Heart left ventricle (tissue), 16 donors: ENCODE data around the gene APOBEC2. TPM values are rescaled to one million over a fixed set of nuclear protein-coding genes. Genes with fewer than 3 reads are reported as not detected.

Source experiments
- ATAC-seq, 4 donors: fragments of 200-7000 bp; cut with Tn5 transposase; one replicate each; pipeline ENCODE4 v1.9.1; 2020 to 2022; ENCODE audit warnings: moderate library complexity in 4 of 4, mild to moderate bottlenecking in 3 of 4, moderate number of reproducible peaks in 1 of 4
- DNase-seq, 5 donors: peaks; one replicate each; pipeline ENCODE4 v3.0.0-alpha.2; 2020
- H3K27ac ChIP-seq, 12 donors: fragments of 200-600 bp; sonication (generic) in 4 of 12; one replicate each; pipeline versions ENCODE4 v1.5.0 to v1.8.0; 2016 to 2022; ENCODE audit warnings: mild to moderate bottlenecking in 2 of 12
- H3K27me3 ChIP-seq, 9 donors: fragments of 200-600 bp; sonication (generic) in 2 of 9; one replicate each; pipeline versions ENCODE4 v1.5.1 to v1.8.0; 2016 to 2022; ENCODE audit warnings: mild to moderate bottlenecking in 3 of 9
- H3K36me3 ChIP-seq, 9 donors: fragments of 200-600 bp; sonication (generic) in 2 of 9; one replicate each; pipeline versions ENCODE4 v1.5.0 to v1.8.0; 2018 to 2022; ENCODE audit warnings: mild to moderate bottlenecking in 2 of 9
- H3K4me1 ChIP-seq, 12 donors: fragments of 200-600 bp; sonication (generic) in 4 of 12; one replicate each; pipeline versions ENCODE4 v1.5.0 to v1.8.0; 2016 to 2022; ENCODE audit warnings: mild to moderate bottlenecking in 3 of 12
- H3K4me3 ChIP-seq, 12 donors: fragments of 200-600 bp; sonication (generic) in 4 of 12; one replicate each; pipeline versions ENCODE4 v1.5.0 to v1.8.0; 2017 to 2022; ENCODE audit warnings: mild to moderate bottlenecking in 9 of 12, moderate library complexity in 4 of 12
- H3K9me3 ChIP-seq, 12 donors: fragments of 200-600 bp; sonication (generic) in 4 of 12; one replicate each; pipeline versions ENCODE4 v1.5.0 to v1.8.0; 2016 to 2022; ENCODE audit warnings: mild to moderate bottlenecking in 1 of 12
- POLR2A ChIP-seq, 2 donors: fragments of 450-650 bp; IDR thresholded peaks; one replicate each; pipeline ENCODE4 v1.6.1; 2017; ENCODE audit warnings: antibody characterized with exemption in 2 of 2, mild to moderate bottlenecking in 2 of 2, moderate library complexity in 2 of 2
- WGBS, 4 donors: extraction: QIAGEN DNeasy Blood & Tissue Kit in 2 of 4; methylation state at CpG; one replicate each; pipeline versions ENCODE4 v1.1.5 to v1.1.7; 2013 to 2018; 5-methylcytosine and 5-hydroxymethylcytosine counted together
- intact Hi-C, 10 donors: fragments of 100-400 bp; cut with DNase I; formaldehyde crosslinking; loops; one replicate each; pipeline versions ENCODE4 v1.11.1 to v1.14.2; 2022
- polyA plus RNA-seq, 2 donors: library from polyadenylated mRNA; stranded (reverse); fragments of 200-250 nt; gene quantifications; one replicate each; pipeline ENCODE4 v1.2.3, GENCODE V29; 2013
- total RNA-seq, 9 donors: library from RNA; depleted of rRNA in 2 of 9; stranded (reverse); fragments of >200 nt in 2 of 9; fragmentation: NEBNext Ultra II Directional in 3 of 9; extraction: Animal tissue kit (Norgen Biotek cat#: 25700) in 3 of 9; gene quantifications; one replicate each; pipeline versions ENCODE4 v1.1.0 to v1.2.4, GENCODE V29; 2016 to 2023
- TF ChIP-seq, protein P1 (sequence below), 12 donors: fragments of 200-600 bp; sonication (generic) in 4 of 12; IDR thresholded peaks; one replicate each; pipeline versions ENCODE4 v1.5.0 to v1.8.0; 2018 to 2022; ENCODE audit warnings: antibody characterized with exemption in 12 of 12, mild to moderate bottlenecking in 5 of 12
- donor health status: ischemic (EF 13 %, LVEDD 7.1; RV severe dilation, severe dysfunction).
- donor health status: healthy with polysubstance abuse.
- donor health status: DM: no; HTN: yes; CAD: no.
- donor health status: DM: no; HTN: no; CAD: no.
- donor health status: ischemic (EF 25% LVEDD 6.9; RV normal size, moderate dysfunction).
- donor health status: ischemic (EF 25% LVEDD 5.7; RV mildly dilated, moderate dysfunction).
- donor health status: healthy.
- donor health status: DM: yes; HTN: yes; CAD: no.
- donor health status: ischemic (EF 35%, LVEDD 5.7; RV mildly dilated, moderate dysfunction).
- donor health status: nonischemic (EF 11% LVEDD 7.7; RV severe dilation, severe dysfunction).
- donor health status: DM: yes; HTN: yes; CAD: no.
- donor health status: PGD.
- donor health status: ischemic (EF 29% LVEDD 5.4; RV normal size, mild dysfunction).
- donor health status: nonischemic (EF 23%, LVEDD 6.1; RV moderate dilation, normal function).

Gene APOBEC2
- total and polyA plus RNA-seq, 11 donors = 72.3 to 524 (median 237) TPM

DNA sequence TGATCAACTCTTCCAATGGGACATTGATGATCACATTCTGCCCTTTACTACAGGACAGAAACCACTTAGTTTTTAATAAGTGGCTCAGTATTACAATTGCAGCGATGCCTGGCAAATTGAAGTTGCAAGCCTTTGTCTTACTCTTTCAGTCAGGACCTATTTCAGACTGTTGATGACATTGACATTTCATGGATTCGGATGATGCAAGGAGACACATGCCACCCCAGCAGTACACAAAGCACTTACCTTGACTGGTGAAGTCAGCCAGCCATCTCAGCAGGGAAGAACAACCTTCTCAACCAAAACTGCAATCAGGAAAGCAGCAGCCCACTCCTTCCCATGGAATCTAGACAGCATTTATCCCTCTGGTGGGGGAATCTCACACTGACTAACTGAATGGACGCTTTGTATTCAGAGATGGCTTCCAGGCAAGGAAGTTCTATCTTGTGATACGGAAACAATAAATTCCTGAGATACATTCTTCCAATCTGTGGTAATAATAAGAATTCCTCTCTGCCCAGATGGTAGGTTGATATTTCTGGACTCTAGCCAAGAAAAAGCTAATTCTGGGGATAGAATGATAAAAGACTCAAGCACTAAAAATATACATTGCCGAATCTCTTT, 44.6 kb downstream of the APOBEC2 start:
- Histone ChIP-seq H3K9me3 (no peaks in the 10 kb centered on the region), H3K27ac (peak overlapping the region in 1 of 12 donors; percentile 7), H3K36me3 (peaks cover 2 to 92% (median 84%) of the 10 kb centered on the region in 9 donors), H3K4me3 (no peak overlapping the region), H3K4me1 (peaks cover 0 to 19% (median 6%) of the 10 kb centered on the region in 12 donors), H3K27me3 (no peaks in the 10 kb centered on the region)
- WGBS, 4 donors = 67 to 72% (median 71%) methylated on average over 5 of the region's 5 CpGs
- TF ChIP-seq, protein P1, sequence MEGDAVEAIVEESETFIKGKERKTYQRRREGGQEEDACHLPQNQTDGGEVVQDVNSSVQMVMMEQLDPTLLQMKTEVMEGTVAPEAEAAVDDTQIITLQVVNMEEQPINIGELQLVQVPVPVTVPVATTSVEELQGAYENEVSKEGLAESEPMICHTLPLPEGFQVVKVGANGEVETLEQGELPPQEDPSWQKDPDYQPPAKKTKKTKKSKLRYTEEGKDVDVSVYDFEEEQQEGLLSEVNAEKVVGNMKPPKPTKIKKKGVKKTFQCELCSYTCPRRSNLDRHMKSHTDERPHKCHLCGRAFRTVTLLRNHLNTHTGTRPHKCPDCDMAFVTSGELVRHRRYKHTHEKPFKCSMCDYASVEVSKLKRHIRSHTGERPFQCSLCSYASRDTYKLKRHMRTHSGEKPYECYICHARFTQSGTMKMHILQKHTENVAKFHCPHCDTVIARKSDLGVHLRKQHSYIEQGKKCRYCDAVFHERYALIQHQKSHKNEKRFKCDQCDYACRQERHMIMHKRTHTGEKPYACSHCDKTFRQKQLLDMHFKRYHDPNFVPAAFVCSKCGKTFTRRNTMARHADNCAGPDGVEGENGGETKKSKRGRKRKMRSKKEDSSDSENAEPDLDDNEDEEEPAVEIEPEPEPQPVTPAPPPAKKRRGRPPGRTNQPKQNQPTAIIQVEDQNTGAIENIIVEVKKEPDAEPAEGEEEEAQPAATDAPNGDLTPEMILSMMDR (IDR thresholded peaks at IDR 0.05) = no peak
- TF ChIP-seq POLR2A (IDR thresholded peaks at IDR 0.05) = no peak
- ATAC-seq (no peak), DNase-seq (no peak)
- intact Hi-C loops = loop anchor here in 2 of 10 donors (5.0 to 10.0 kb wide), 2 partner anchors 217 to 220 kb away; no protein-coding TSS in a partner anchor

DNA sequence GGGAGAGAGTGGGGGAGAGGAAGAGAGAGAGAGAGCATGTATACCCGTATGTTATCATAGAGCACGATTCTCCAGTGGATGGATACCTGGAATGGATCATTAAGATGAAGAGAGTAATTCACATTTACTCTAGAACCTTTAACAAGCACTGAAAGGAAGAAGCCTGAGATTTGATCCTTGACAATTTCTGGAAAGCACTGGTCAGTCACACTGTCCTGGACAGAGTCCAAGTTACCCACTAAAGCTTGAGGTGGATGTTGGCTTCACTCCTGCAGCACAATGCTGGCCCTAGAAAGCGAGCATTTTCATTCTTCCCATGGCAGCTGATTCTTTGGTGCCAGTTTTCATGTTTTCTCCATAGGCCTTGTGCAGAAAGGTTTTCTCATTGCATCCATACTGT, 45.4 kb downstream of the APOBEC2 start:
- peak in 1 of 4 donors; percentile 29 for ATAC-seq
- peak overlapping the region in 1 of 12 donors; percentile 7 for H3K27ac ChIP-seq

DNA sequence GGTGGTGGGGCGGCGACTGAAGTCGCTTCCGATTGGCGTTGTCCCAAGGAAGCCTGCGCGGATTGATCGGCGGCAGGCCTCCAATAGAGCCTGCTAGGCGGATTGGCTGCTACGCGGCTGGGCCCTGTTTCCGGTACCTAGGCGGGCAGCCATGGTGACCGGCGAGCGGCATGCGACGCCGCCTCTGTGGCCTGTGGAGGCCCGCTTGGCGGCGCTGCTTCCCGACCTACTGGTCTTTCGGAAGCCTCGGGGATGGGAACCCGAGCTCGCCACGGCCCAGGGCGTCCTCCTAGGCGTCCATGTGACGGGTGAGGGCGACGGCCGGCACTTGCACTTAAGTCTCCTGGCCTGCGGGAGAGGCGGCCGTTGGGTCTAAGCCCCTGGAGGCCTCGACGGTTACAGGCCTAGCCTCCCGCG, 47.9 kb downstream of the APOBEC2 start:
- WGBS, 4 donors = 67 to 84% (median 77%) methylated on average over 19 to 42 of the region's 42 CpGs
- DNase-seq = peak in 3 of 5 donors; percentile 7 to 51 (median 24)
- peaks cover 0 to 59% (median 51%) of the 10 kb centered on the region in 9 donors for H3K36me3 ChIP-seq

More for the DNA sequence above, 45.4 kb downstream of the APOBEC2 start:
- TF ChIP-seq, protein P1 (IDR thresholded peaks at IDR 0.05) = no peak
- TF ChIP-seq POLR2A (IDR thresholded peaks at IDR 0.05) = no peak
- Histone ChIP-seq H3K27me3 (no peaks in the 10 kb centered on the region), H3K9me3 (no peaks in the 10 kb centered on the region), H3K4me3 (no peak overlapping the region), H3K36me3 (peaks cover 0 to 84% (median 76%) of the 10 kb centered on the region in 9 donors), H3K4me1 (peaks cover 0 to 19% (median 6%) of the 10 kb centered on the region in 12 donors)
- intact Hi-C loops = loop anchor here in 2 of 10 donors (5.0 to 10.0 kb wide), 2 partner anchors 216 to 219 kb away; no protein-coding TSS in a partner anchor
- no peak for DNase-seq
- WGBS, 4 donors = 30 to 51% (median 39%) methylated on average over 3 of the region's 3 CpGs

DNA sequence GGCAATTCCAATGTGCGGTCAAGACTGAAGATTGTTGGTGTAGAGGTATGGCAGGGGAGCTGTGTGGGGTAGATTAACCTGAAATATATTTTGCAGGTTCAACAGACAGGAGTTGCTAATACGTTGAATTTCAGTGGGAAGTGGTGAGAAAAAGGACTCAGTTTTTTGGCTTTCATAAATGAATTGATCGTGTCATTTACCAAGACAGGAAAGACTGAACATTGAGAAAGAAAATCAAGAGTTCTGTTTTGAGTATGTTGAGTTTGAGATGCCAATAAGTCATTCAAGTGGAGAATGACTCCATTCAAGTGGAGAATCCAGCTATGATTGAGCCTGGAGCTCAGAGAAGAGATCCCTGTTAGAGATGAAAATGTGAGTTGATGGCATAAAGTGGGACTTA, 50.8 kb downstream of the APOBEC2 start:
- Histone ChIP-seq H3K36me3 (peaks cover 0 to 31% (median 21%) of the 10 kb centered on the region in 9 donors), H3K9me3 (no peaks in the 10 kb centered on the region), H3K27me3 (no peaks in the 10 kb centered on the region), H3K4me3 (no peak overlapping the region), H3K27ac (no peak overlapping the region), H3K4me1 (peaks cover 0 to 9% (median under 1%) of the 10 kb centered on the region in 12 donors)
- ATAC-seq = no peak
- DNase-seq = no peak
- no peak for TF ChIP-seq POLR2A (IDR thresholded peaks at IDR 0.05)
- TF ChIP-seq, protein P1 (IDR thresholded peaks at IDR 0.05) = no peak
- WGBS, 4 donors = 94 to 99% (median 95%) methylated on average over 3 of the region's 3 CpGs
- intact Hi-C loops = no loop called here

More for the DNA sequence above, 47.9 kb downstream of the APOBEC2 start:
- Histone ChIP-seq H3K4me3 (no peak overlapping the region), H3K4me1 (peaks cover 0 to 19% (median 6%) of the 10 kb centered on the region in 12 donors), H3K9me3 (no peaks in the 10 kb centered on the region), H3K27me3 (no peaks in the 10 kb centered on the region), H3K27ac (no peak overlapping the region)
- TF ChIP-seq POLR2A (IDR thresholded peaks at IDR 0.05) = no peak
- TF ChIP-seq, protein P1 (IDR thresholded peaks at IDR 0.05) = peak in 1 of 12 donors; percentile 12
- peak in 1 of 4 donors; percentile 76 for ATAC-seq
- intact Hi-C loops = no loop called here
